H4 (cell line): Measurements from ENCODE around the gene TNC. TPM values are rescaled to one million over a fixed set of nuclear protein-coding genes. Genes with fewer than 3 reads are reported as not detected.

Source experiments
- DNase-seq: peaks from one replicate; pipeline ENCODE4 v3.0.0-alpha.2; 2015; ENCODE audit warnings: low spot score
- total RNA-seq: library from RNA; depleted of rRNA; stranded (reverse); fragments of >200 nt; shearing (Covaris generic); gene quantifications from 2 replicates; pipeline ENCODE4 v1.2.3, GENCODE V29; 2014

The TNC gene
- total RNA-seq, 1 experiment from 2014 or later: 45.9 TPM

GRCh38 chr9:115104908-115105307, 13.0 kb downstream of the TNC start:
- no peak for DNase-seq

- no peak for DNase-seq
These were observed 14.0 kb downstream of the TNC start for GRCh38 chr9:115103746-115104477.

DNA sequence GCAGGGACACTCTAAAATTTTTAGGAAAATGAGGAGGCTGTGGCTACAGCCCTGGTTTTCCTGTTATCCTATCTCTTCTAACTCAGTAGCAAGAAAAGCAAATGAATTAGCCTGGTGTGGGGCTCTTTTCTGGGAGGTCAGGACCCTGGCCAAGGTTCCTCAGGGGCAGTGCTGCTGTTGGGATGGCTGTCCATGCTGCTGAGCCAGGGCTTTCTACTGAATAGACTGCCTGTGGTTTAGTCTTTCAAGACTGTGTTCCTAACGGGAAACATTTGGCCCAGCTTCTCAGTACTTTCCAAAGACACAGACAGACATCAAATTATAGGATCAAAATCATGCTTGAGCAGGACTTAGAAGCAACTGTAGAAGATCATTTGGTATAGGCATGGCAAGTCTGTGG, 18.1 kb downstream of the TNC start:
- no peak for DNase-seq

- DNase-seq: no peak
These were observed 19.6 kb downstream of the TNC start for GRCh38 chr9:115098226-115098965.

DNA sequence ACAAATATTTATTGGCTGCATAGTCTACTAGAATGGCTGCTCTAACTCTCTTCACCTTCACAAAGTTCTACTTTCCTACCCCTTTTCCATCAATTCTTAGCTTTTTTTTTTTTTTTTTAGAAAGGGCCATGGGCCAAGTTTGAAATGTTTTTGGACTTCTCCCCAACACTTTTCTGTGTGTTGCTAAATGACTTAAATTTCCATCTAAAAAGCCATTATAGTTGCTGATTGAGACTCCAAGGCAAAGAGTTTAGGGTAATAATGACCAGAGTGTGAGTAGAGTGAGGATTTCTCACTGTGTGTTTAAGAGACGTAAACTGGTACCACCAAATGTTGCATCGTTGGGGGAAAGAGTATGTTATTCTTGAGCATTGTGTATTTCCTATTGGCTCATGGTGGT, 24.4 kb downstream of the TNC start:
- no peak for DNase-seq

DNA sequence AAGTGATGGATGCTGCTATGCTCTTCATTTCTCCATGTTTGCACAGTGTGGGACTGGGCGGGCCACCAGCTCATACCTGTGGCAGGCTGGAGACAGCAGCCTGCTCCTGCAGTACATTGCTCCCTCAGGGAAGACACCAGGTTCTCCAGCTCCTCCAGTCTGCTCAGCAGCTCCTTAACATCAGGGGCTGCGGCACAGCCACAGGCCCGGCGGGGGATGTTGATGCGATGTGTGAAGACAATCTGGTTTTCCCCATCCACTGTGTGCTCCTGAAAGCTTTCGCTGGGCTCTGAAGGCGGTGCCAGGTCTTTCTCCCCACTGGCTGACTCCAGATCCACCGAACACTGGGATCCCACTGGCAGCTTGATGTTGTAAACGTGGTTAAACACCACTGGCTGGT, 27.5 kb downstream of the TNC start:
- DNase-seq: no peak

DNA sequence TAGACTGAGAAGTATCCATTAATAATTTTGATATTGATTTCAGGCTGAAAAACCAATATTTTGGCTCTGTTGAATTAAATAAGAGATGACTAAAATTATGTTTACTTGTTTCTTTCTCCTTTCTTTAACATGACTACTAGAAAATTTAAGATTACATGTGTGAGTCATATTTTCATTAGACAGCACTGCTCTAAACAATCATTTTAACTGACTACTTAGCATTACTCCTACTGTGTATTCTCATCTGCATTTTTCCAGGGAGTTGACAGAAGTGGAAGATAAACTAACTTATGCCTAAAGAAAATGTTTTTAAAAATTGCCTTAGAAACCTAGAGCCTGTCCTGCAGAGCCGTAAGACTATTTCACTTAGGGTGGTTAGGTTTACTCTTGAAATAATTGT, 29.1 kb downstream of the TNC start:
- no peak for DNase-seq

DNA sequence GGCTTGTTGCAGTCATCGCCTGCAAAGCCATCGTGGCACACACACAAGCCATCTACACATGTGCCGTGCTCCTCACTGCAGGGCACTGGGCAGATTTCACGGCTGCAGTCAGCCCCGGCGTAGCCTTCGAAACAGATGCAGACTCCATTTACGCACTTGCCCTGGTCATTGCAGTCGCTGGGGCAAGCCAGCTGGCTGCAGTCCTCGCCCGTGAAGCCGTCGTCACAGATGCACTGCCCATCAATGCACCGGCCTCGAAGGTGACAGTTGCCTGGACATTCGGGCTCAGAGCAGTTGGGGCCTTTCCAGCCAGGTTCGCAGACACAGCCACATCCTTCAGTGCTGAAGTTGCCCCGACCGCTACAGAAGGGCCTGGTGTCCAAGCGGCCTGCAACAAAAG, 31.1 kb downstream of the TNC start:
- DNase-seq: no peak

GRCh38 chr9:115086461-115086860, 31.5 kb downstream of the TNC start:
- DNase-seq: no peak

GRCh38 chr9:115085773-115086377, 32.1 kb downstream of the TNC start:
- DNase-seq: no peak

DNA sequence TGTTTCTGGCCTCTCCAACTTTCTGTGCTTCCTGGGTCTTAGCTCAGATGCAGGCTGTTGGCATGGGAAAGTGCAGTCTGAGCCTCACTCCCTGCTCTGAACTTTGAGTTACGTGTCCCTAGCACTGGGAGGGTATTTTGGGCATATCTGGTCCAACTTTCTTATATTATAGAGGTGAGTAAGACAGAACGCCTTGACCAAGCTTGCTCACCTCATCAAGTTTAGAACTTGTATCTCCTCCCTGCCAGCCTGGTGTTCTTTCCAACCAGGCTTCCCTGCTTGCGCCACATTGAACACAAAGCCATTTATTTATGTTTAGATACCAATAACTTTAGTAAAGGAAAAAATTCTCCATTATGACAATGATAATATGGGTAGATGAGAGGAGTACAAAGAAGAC, 33.2 kb downstream of the TNC start:
- DNase-seq: no peak

- no peak for DNase-seq
These were observed 33.8 kb downstream of the TNC start for GRCh38 chr9:115084157-115084556.

DNA sequence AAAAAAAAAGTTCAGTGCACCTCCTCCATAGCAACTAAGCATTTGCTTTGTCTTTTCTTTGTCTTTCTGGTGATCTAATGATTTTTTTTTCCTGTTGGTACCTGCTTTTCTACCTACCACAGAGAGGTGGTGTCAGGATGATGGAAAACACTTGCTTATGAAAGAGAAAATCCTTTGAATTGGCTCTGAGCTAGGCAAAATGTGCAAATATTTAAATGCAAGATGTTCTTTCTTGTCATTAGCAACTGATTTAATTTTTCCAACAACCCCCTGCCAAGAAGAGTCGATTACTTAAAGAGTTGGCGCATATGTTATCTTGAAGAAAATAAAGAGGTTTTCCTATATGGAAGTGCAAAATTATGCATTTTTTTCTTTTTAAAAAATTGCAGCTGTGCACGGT, 37.7 kb downstream of the TNC start:
- no peak for DNase-seq

DNA sequence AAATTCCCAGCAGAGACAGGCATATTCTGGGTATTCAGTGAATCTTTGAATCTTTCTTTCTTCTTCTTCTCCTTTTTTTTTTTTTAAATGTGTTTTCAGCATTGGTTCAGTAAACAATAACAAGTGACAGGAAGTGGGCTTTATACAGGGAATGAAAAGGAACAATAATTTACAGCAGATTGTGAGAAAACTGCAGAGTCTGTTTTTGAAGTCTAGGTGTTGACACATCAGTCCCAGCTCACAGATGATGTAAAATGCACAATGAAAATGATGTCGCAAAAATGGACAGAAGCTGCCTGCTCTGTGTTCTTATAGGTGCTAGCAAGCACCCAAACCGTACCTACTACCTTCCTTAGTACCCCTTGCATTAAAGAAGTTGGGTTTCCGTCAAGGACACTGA, 38.8 kb downstream of the TNC start:
- DNase-seq: no peak

GRCh38 chr9:115073456-115073855, 44.5 kb downstream of the TNC start:
- no peak for DNase-seq

DNA sequence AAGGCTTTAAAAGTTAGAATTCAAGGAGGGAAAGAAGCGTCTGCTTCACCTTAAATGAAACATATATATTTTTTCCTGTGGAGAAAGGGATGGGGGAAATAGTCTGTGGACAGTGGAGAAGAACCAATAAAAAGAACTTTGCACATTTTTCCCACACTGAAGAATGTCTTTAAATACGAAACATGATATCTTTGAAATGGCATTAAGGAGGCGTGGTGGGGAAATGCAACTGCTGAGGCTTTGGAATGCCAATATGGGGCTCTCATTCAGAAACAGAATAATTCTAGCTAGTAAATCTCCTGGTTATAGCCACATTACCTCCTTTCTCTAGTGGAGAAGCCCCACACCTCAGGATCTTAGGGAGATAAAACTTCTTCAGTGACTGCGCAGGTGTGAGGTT, 46.8 kb downstream of the TNC start:
- DNase-seq: no peak

- DNase-seq: no peak
These were observed 48.2 kb downstream of the TNC start for GRCh38 chr9:115069771-115070170.

DNA sequence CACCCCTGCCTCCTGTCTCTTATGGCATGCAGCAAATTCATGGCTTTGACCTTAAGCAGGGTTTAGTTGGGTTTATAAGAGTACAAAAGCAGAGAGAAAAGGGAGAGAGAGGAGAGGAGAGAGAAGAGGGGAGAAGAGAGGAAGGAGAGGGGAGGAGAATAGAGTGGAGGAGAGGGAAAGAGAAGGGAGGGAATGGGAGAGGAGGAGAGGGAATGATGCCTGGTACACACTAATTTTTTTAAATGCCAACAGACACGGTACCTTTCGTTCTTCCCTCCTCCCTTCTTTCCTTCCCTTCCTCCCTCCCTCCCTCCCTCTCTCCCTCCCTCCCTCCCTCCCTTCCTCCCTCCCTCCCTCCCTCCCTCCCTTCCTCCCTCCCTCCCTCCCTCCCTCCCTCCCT, 48.7 kb downstream of the TNC start:
- no peak for DNase-seq

GRCh38 chr9:115068031-115068430, 49.9 kb downstream of the TNC start:
- DNase-seq: no peak

DNA sequence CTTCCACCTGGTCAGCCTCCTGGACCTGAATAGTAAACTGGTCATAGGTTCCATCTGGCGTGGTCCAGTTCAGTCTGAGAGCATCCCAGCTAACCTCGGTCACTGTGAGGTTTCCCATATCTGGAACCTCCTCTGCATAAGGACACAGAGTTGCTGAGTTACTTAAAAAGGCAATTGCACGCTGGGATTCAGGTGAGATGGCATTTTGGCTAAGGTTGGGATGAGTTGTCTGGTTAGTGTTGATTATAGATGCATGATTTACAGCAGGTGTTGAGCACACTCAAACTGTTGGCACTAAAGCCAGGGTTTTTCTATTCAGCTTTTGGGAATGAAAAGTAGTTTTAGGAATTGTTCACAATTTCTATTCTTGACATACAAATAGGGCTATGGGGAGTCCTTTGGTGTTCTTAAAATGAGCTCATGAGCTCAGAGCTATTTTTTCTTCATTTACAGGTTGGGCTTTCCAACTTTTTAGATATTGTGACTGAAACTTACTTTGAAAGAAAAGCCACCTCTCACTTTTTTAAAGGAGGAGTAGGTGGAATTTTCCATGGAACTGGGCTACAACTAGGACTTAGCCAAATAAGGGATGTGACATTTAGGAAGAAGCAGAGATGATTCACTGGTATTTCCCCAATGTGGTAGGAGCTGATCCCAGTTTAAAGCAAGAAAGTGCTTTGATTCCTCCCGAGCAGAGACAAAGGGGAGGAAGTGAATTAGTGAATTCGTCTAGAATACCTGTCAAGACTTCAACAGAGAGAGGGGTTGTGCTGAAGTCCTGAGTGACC, 54.7 kb downstream of the TNC start:
- no peak for DNase-seq

DNA sequence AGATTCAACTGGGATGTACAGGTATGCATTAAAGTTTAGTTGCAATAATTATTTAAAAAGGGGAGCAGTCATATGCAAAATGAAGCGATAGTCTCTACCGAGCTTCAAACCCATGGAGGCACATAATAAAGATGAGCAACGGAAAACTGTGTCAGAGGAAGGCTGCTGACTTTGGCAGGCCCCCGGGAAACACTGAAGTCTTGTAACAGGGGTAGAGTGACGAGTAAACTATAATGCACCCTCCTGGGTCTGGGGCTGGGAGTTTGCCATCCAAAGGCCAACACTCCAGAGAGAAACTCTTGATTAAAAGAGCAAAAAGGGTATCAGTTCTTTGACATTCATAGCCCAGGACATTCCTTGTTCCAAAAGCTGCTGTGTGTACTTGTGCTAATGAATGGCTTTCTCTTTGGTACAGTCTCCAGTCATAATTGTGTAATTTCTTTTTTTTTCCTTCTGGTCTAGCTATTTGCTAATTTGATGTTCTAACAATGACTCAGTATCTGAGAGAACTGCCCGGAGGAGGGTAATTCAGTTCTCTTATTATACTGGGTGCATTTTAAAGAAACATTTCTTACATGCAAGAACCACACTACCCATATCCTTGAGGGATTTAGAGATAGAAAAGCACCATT, 59.2 kb downstream of the TNC start:
- peak; percentile 45 for DNase-seq

DNA sequence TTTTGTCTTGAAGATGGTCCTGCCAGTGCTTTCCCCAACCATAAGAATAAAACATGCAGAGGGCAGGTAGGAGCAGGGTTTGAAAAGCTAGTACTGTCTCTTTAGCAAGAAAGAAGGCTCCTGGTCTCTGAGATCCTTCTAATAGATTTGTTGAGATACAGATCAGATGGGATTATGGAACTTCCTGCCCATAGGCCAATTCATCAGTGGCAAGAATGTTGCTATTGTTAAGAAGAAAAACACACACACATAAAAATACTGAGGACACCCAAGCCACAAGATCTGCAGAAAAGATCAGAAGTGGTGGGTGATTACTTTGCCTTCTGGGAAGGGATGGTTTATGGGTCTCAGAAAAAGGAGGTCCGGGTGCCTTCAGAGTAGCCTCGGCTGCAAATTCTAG, 59.8 kb downstream of the TNC start:
- no peak for DNase-seq
